Measurements from ENCODE around the gene NRP1. TPM values are rescaled to one million over a fixed set of nuclear protein-coding genes. Genes with fewer than 3 reads are reported as not detected.
"Not testable (repeated sequence)": the region's sequence is repeated elsewhere in the genome, so short reads cannot be mapped to it uniquely, and the experiment has no call there.

Gene NRP1
- total RNA-seq, 1 donor: 197 TPM

GRCh38 chr10:33228426-33228825, 106.0 kb downstream of the NRP1 start:
- no peak for DNase-seq (ENCODE audit: low read depth)
- H3K4me3 ChIP-seq (ENCODE audit: low read depth, low read length): no peak overlapping the region
- no peak for TF ChIP-seq CTCF (IDR thresholded peaks at IDR 0.05; ENCODE audit: insufficient read depth, low read depth, low read length)

- TF ChIP-seq CTCF (IDR thresholded peaks at IDR 0.05; ENCODE audit: insufficient read depth, low read depth, low read length): no peak
- no peak for DNase-seq (ENCODE audit: low read depth)
- H3K4me3 ChIP-seq (ENCODE audit: low read depth, low read length): no peak overlapping the region
Measured at GRCh38 chr10:33227489-33227888, 107.0 kb downstream of the NRP1 start.

GRCh38 chr10:33224251-33224965, 110.1 kb downstream of the NRP1 start:
- no peak overlapping the region for H3K4me3 ChIP-seq (ENCODE audit: low read depth, low read length)
- DNase-seq (ENCODE audit: low read depth): peak; percentile 41
- TF ChIP-seq CTCF (IDR thresholded peaks at IDR 0.05; ENCODE audit: insufficient read depth, low read depth, low read length): no peak

- no peak for DNase-seq (ENCODE audit: low read depth)
- no peak for TF ChIP-seq CTCF (IDR thresholded peaks at IDR 0.05; ENCODE audit: insufficient read depth, low read depth, low read length)
- no peak overlapping the region for H3K4me3 ChIP-seq (ENCODE audit: low read depth, low read length)
Measured at GRCh38 chr10:33223326-33224000, 111.0 kb downstream of the NRP1 start.

- H3K4me3 ChIP-seq (ENCODE audit: low read depth, low read length); DNase-seq (ENCODE audit: low read depth): not testable (repeated sequence)
Measured at GRCh38 chr10:33222304-33222703, 112.2 kb downstream of the NRP1 start.

- H3K4me3 ChIP-seq (ENCODE audit: low read depth, low read length): no peak overlapping the region
- DNase-seq (ENCODE audit: low read depth): no peak
- TF ChIP-seq CTCF (IDR thresholded peaks at IDR 0.05; ENCODE audit: insufficient read depth, low read depth, low read length): no peak
Measured at GRCh38 chr10:33217854-33218253, 116.6 kb downstream of the NRP1 start.

- TF ChIP-seq CTCF (IDR thresholded peaks at IDR 0.05; ENCODE audit: insufficient read depth, low read depth, low read length): no peak
- H3K4me3 ChIP-seq (ENCODE audit: low read depth, low read length): no peak overlapping the region
- no peak for DNase-seq (ENCODE audit: low read depth)
Measured at GRCh38 chr10:33216661-33217427, 117.6 kb downstream of the NRP1 start.
